ENCODE results near the gene CERT1.

CERT1 gene

DNA sequence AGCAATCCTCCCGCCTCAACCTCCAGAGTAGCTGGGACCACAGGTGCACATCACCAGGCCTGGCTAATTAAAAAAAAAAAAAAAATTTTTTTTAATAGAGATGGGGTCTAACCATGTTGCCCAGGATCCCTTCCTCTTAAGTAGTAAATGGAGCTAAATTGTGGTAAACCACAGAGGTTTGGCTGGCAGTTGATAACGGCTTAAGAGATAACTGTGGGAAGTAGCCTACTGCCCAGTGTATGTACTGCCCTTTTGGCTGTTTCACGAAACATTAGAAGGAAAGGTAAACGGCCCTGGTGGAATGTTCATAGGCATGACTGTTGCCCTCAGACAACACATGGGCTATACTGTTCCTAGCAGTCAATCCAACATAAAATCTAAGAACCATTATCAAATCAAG lies 130.0 kb downstream of the CERT1 start:
- no peak for DNase-seq

DNA sequence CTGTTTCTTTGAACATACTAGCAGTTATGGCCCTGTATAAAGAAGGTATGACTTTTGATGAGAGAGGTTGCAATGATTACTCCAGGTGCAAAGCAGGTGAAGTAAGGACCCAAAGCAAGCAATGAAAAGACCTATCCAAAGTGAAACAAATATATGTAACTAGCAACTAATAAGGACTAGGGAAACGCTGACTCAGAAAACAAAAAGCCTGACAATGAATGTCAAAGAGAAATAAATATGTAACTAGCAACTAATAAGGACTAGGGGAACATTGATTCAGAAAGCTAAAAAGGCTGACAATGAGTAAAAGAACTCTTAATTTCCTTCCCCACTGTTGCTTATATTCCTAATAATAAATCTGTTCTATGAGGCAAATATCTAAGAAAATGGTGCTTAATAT lies 131.3 kb downstream of the CERT1 start:
- DNase-seq: no peak

- DNase-seq: no peak
These were observed 136.0 kb downstream of the CERT1 start for GRCh38 chr5:75375414-75375813.

DNA sequence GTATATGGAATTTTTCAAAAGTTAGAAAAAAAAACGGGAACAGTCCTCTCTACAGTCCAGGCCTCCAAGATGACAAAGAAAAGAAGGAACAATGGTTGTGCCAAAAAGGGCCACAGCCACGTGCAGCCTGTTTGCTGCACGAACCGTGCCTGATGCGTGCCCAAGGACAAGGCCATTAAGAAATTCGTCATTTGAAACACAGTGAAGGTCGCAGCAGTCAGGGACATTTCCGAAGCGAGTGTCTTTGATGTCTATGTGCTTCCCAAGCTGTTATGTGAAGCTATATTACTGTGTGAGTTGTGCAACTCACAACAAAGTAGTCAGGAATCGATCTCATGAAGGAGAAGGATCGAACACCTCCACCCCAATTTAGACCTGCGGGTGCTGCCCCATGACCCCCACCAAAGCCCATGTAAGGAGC lies 137.0 kb downstream of the CERT1 start:
- DNase-seq: no peak

DNA sequence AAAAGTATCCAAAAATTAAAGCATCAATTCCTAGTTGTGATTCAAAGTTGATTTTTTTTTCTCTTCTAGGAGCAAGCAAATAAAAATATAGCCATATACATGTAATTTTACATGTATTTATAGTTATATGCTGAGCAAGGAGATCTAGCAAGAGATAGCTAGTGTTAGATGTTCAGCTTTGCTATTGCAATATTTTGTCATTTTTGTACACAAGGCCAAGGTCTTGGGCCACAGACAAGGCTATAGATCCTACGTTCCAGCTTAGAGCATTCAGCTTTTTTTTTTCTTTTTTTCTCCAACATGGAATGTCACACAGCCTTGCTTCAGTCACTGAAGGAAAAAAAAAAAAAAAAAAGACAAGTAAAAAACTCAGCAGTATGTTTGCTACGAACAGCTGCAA lies 137.6 kb downstream of the CERT1 start:
- no peak for DNase-seq

DNA sequence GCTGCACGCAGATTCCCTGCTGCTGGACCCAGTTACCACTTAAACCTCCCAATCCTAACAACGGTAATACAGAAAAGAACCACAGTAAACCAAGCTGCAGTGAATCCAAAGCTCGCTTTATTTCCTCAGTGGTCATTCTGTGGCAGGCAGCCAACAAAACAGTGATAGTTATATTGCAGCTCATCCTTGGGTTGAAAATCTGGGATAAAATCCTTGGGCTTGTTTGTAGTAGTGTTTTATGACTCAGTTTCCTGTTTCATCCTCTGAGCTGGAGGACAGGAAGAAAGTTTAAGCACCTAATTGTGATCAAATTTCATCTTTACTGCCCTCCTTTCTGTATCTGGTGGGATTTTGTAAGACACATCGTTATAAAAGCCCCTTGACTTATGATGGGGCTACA lies 143.0 kb downstream of the CERT1 start:
- DNase-seq: no peak

- DNase-seq: no peak
These were observed 144.0 kb downstream of the CERT1 start for GRCh38 chr5:75367401-75367800.

- DNase-seq: no peak
These were observed 144.6 kb downstream of the CERT1 start for GRCh38 chr5:75366787-75367186.

DNA sequence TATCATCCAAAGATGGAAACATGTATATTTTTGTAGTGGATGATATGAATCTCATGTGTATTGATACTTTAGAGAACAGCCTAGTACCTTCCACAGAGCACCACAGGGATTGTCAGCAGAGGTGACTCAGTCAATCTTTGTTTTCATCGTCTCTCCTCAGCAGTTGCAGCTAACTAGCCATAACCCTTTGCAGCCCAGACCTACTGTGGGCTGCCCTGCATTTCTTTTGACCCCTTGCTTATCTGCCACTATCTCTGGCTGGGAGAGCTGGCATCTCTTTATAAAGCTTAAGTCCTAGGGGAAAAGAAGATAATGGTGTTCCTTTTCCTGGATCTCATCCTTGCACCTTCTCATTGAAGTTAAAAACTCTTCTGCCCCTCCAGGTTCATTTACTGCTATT lies 145.7 kb downstream of the CERT1 start:
- DNase-seq: no peak

GRCh38 chr5:75364571-75365280 lies 146.7 kb downstream of the CERT1 start:
- no peak for DNase-seq

- no peak for DNase-seq
These were observed 147.5 kb downstream of the CERT1 start for GRCh38 chr5:75363726-75364495.

GRCh38 chr5:75363111-75363510 lies 148.3 kb downstream of the CERT1 start:
- no peak for DNase-seq

GRCh38 chr5:75362474-75362975 lies 148.9 kb downstream of the CERT1 start:
- DNase-seq: no peak

DNA sequence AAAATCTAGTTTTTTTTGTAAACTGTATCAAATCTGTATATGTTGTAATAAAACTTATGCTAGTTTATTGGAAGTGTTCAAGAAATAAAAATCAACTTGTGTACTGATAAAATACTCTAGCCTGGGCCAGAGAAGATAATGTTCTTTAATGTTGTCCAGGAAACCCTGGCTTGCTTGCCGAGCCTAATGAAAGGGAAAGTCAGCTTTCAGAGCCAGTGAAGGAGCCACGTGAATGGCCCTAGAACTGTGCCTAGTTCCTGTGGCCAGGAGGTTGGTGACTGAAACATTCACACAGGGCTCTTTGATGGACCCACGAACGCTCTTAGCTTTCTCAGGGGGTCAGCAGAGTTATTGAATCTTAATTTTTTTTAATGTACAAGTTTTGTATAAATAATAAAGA lies 150.1 kb downstream of the CERT1 start:
- DNase-seq: no peak

- no peak for DNase-seq
These were observed 153.3 kb downstream of the CERT1 start for GRCh38 chr5:75358117-75358516.

DNA sequence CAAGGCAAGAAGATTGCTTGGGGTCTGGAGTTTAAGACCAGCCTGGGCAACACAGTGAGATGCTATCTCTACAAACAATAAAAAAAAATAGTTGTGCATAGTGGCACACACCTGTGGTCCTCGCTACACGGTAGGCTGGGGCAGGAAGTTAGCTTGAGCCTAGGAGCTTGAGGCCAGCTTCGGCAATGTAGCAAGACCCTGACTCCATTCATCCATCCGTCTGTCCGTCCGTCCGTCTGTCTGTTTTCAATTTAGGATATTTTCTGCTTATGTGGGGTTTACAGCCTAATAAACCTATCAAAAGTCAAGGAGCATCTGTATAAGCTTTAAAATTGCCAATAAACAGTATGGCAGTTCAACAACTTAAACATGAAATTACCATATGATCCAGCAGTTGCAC lies 154.7 kb downstream of the CERT1 start:
- no peak for DNase-seq

GRCh38 chr5:75355236-75355635 lies 156.2 kb downstream of the CERT1 start:
- DNase-seq: no peak

GRCh38 chr5:75351139-75351926 lies 160.1 kb downstream of the CERT1 start:
- no peak for DNase-seq

DNA sequence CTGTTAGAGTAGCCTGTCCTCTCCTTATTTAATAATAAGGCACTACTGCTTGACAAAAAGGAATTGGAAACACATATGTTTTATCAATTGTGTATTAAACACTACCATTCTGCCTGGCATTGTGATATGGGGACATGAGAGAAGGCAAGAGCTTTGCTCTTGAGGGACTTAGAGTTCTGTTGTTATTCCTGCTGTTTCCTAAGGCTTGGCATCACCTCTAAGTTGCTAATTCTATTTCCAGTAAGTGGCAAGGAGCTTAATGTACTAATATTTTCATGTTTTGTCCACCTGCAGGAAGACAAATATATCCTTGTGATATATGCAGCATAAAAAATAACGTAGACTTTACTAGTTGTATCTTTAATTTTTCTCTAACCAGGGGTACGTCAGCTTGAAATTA lies 161.8 kb downstream of the CERT1 start:
- no peak for DNase-seq

GRCh38 chr5:75348241-75348640 lies 163.2 kb downstream of the CERT1 start:
- no peak for DNase-seq

DNA sequence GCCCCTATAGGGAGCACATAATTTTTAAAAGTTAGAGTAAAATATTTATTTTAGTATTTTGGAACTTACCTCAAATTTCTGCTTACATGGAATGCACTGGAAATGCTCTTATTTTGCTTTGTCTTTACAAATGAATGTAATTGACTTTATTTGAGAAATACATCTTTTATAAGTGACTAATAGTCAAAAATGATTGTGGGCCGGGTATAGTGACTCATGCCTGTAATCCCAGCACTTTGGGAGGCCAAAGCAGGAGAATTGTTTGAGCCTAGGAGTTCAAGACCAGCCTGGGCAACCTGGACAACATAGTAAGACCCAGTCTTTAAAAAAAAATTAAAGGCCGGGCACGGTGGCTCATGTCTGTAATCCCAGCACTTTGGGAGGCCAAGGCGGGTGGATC lies 168.6 kb downstream of the CERT1 start:
- DNase-seq: no peak

DNA sequence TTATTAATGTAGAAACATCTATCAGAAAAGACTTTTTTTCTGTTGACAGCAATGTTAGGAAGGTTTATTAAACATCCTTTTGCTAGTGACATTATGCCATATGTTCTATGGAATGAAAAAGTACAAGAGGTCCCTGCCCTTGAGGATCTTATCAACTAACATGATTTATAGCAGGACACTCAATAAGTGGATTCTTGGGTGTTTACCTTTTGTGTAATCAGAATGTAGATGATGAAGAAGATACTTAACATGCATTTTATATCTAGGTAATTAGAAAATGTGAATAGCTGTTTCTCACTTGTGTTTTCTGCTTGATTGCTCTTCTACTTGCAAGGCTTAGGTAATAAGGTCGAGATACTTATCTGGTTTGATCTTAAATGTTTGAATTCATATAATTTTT lies 169.5 kb downstream of the CERT1 start:
- no peak for DNase-seq

GRCh38 chr5:75340714-75341478 lies 170.5 kb downstream of the CERT1 start:
- no peak for DNase-seq

Data from activated T-cell treated with anti-CD3 and anti-CD28 coated beads for 4 hours (primary cell).